Spleen (tissue), 7 donors: ENCODE results near the gene FAM120A.

Experiments
- CTCF ChIP-seq, 11 experiments: fragments of 200-600 bp in 7 of 11; fragments of 450-650 bp in 4 of 11; sonication (generic) in 4 of 11; IDR thresholded peaks in 8 of 11; conservative IDR thresholded peaks in 3 of 11; 1 replicate in 7 of 11; 2 replicates in 4 of 11; pipeline versions ENCODE4 v1.4.0 to v1.8.0; 2016 to 2021; ENCODE audit warnings: antibody characterized with exemption in 11 of 11, inconsistent platforms in 4 of 11, mild to moderate bottlenecking in 1 of 11
- POLR2A ChIP-seq, 3 donors: fragments of 450-650 bp; IDR thresholded peaks; one replicate each; pipeline ENCODE4 v1.5.1; 2017; ENCODE audit warnings: antibody characterized with exemption in 3 of 3, mild to moderate bottlenecking in 1 of 3
- POLR2AphosphoS5 ChIP-seq, 3 donors: sonication (generic); formaldehyde crosslinking; IDR thresholded peaks; one replicate each; pipeline ENCODE4 v1.5.1; 2017; ENCODE audit warnings: antibody characterized with exemption in 3 of 3
- donor health status: DM: no; HTN: no; CAD: no; lungs with moderate emphysema.
- donor health status: DM: no; HTN: no; CAD: no.
- donor health status: DM: no; HTN: no; CAD: no.

GRCh38 chr9:93523518-93524144, 72.1 kb downstream of the FAM120A start:
- TF ChIP-seq CTCF (IDR thresholded peaks at IDR 0.05 in 8 of 11, conservative IDR thresholded peaks at IDR 0.05 in 3 of 11) (no peak), POLR2AphosphoS5 (IDR thresholded peaks at IDR 0.05) (no peak), POLR2A (IDR thresholded peaks at IDR 0.05) (no peak)
